ENCODE data around the gene WNT6.

GRCh38 chr2:218867900-218868299 is 8.3 kb downstream of the WNT6 start:
- TF ChIP-seq CTCF (IDR thresholded peaks at IDR 0.05 in 4 of 5, conservative IDR thresholded peaks at IDR 0.05 in 1 of 5) (no peak), POLR2A (IDR thresholded peaks at IDR 0.05) (no peak)

Data from gastrocnemius medialis (tissue), 4 donors.